GM18505 (cell line): ENCODE results near the gene PKHD1.

Source experiments
- ATAC-seq: cut with Tn5 transposase; IDR thresholded peaks from one replicate; pipeline ENCODE4 v1.9.1; 2021; ENCODE audit not compliant: unreplicated experiment
- POLR2A ChIP-seq: IDR thresholded peaks from 4 replicates; pipeline ENCODE4 v1.6.1; 2011; ENCODE audit warnings: borderline replicate concordance; ENCODE audit not compliant: insufficient read depth, insufficient read length; ENCODE audit errors: extremely low read depth

Gene PKHD1

GRCh38 chr6:51678905-51679620 lies 408.4 kb downstream of the PKHD1 start:
- no peak for TF ChIP-seq POLR2A
- ATAC-seq: peak; percentile 79

- ATAC-seq: no peak
- TF ChIP-seq POLR2A: no peak
Observed at GRCh38 chr6:51678274-51678673, 409.1 kb downstream of the PKHD1 start.

- TF ChIP-seq POLR2A: no peak
Observed at GRCh38 chr6:51675922-51676275, 411.5 kb downstream of the PKHD1 start.

GRCh38 chr6:51675020-51675921 lies 412.1 kb downstream of the PKHD1 start:
- no peak for ATAC-seq
- TF ChIP-seq POLR2A: no peak

More at GRCh38 chr6:51675922-51676275, 411.5 kb downstream of the PKHD1 start:
- no peak for ATAC-seq

GRCh38 chr6:51663525-51663924 lies 423.9 kb downstream of the PKHD1 start:
- ATAC-seq: no peak
- TF ChIP-seq POLR2A: no peak

- no peak for ATAC-seq
- no peak for TF ChIP-seq POLR2A
Observed at GRCh38 chr6:51660767-51661166, 426.6 kb downstream of the PKHD1 start.

GRCh38 chr6:51657491-51657890 lies 429.9 kb downstream of the PKHD1 start:
- TF ChIP-seq POLR2A: no peak
- ATAC-seq: no peak

GRCh38 chr6:51655517-51655916 lies 431.9 kb downstream of the PKHD1 start:
- no peak for ATAC-seq
- no peak for TF ChIP-seq POLR2A

- no peak for ATAC-seq
Observed at GRCh38 chr6:51654647-51655046, 432.8 kb downstream of the PKHD1 start.

GRCh38 chr6:51651132-51651817 lies 436.1 kb downstream of the PKHD1 start:
- TF ChIP-seq POLR2A: no peak
- ATAC-seq: no peak

More at GRCh38 chr6:51654647-51655046, 432.8 kb downstream of the PKHD1 start:
- TF ChIP-seq POLR2A: no peak

- TF ChIP-seq POLR2A: no peak
- ATAC-seq: no peak
Observed at GRCh38 chr6:51648774-51649173, 438.6 kb downstream of the PKHD1 start.

GRCh38 chr6:51648236-51648635 lies 439.2 kb downstream of the PKHD1 start:
- ATAC-seq: no peak
- TF ChIP-seq POLR2A: no peak

- no peak for ATAC-seq
- TF ChIP-seq POLR2A: no peak
Observed at GRCh38 chr6:51644426-51644825, 443.0 kb downstream of the PKHD1 start.

GRCh38 chr6:51640021-51640420 lies 447.4 kb downstream of the PKHD1 start:
- no peak for TF ChIP-seq POLR2A
- no peak for ATAC-seq

- no peak for ATAC-seq
- TF ChIP-seq POLR2A: no peak
Observed at GRCh38 chr6:51633424-51633823, 454.0 kb downstream of the PKHD1 start.
